ENCODE measurements around the gene MRPS31.

- TF ChIP-seq CTCF (IDR thresholded peaks at IDR 0.05; ENCODE audit: insufficient read depth, low read length, poor library complexity, severe bottlenecking) (no peak), EZH2phosphoT487 (conservative IDR thresholded peaks at IDR 0.05; ENCODE audit: low read length) (no peak)
Measured at GRCh38 chr13:40770934-40771618, at the start of gene MRPS31.
